ENCODE data around the gene SNX11.
A peak's percentile ranks its signal among the peaks of the same experiment; 100 is the strongest.

The SNX11 gene

GRCh38 chr17:48101012-48101720, 6.4 kb upstream of the SNX11 start, which contains the start of gene CBX1:
TSS of gene CBX1 (minus strand) at chr17:48101478. CDS start at chr17:48077004, 24,474 bp downstream.
- no peak for TF ChIP-seq CTCF (IDR thresholded peaks at IDR 0.05; ENCODE audit: low read depth, low read length, missing control alignments)
- Histone ChIP-seq H3K36me3 (replicated peaks) (no peaks in the 10 kb centered on the region), H3K27ac (peak within 1 kb of the TSS; percentile 58), H3K27me3 (replicated peaks) (no peaks in the 10 kb centered on the region), H3K4me3 (ENCODE audit: low read depth, low read length) (peak within 1 kb of the TSS; percentile 90)
- in situ Hi-C loops (cut with HindIII; ENCODE audit: low pct_ligation_motif_present, low sequenced_read_pairs) = no loop called here
- peak; percentile 89 for DNase-seq

- in situ Hi-C loops (cut with HindIII; ENCODE audit: low pct_ligation_motif_present, low sequenced_read_pairs) = no loop called here
- Histone ChIP-seq H3K27ac (no peak overlapping the region), H3K4me3 (ENCODE audit: low read depth, low read length) (no peak overlapping the region), H3K36me3 (replicated peaks) (no peaks in the 10 kb centered on the region), H3K27me3 (replicated peaks) (no peaks in the 10 kb centered on the region)
- no peak for DNase-seq
- TF ChIP-seq CTCF (IDR thresholded peaks at IDR 0.05; ENCODE audit: low read depth, low read length, missing control alignments) = no peak
Measured at GRCh38 chr17:48102043-48102750, 5.4 kb upstream of the SNX11 start.

DNA sequence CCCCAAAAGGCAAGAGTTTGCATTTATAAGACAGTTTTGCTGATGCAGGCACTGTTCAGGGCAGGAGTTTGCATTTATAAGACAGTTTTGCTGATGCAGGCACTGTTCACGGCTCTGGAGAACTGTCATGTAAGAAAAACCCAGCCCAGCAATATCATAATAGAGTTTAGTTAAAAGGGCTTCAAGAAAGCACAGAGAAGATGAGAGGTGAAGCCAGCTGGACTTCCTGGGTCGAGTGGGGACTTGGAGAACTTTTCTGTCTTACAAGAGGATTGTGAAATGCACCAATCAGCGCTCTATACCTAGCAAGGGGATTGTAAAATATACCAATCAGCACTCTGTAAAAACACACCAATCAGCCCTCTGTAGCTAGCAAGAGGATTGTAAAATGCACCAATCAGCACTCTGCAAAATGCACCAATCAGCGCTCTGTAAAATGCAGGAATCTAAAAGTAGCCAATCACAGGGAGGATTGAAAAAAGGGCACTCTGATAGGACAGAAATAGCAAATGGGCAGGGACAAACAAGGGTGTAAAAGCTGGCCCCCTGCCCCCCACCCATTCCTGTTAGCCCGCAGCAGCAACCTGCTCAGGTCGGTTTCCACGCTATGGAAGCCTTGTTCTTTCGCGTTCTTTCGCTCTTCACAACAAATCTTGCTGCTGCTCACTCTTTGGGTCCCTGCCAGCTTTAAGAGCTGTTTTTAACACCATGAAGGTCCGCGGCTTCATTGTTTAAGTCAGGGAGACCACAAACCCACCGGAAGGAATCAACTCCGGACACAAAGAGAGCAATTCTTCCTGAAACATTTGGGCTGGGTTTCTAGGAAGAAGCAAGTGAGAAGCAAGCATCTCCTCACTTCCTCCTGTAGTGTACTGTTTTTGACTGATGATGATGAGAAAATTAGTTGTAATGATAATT, 4.5 kb upstream of the SNX11 start:
- no peak for DNase-seq
- no peak overlapping the region for H3K27ac ChIP-seq
- TF ChIP-seq CTCF (IDR thresholded peaks at IDR 0.05; ENCODE audit: low read depth, low read length, missing control alignments) = no peak
- H3K36me3 ChIP-seq (replicated peaks) = no peaks in the 10 kb centered on the region
- in situ Hi-C loops (cut with HindIII; ENCODE audit: low pct_ligation_motif_present, low sequenced_read_pairs) = no loop called here
- no peaks in the 10 kb centered on the region for H3K27me3 ChIP-seq (replicated peaks)
- no peak overlapping the region for H3K4me3 ChIP-seq (ENCODE audit: low read depth, low read length)

DNA sequence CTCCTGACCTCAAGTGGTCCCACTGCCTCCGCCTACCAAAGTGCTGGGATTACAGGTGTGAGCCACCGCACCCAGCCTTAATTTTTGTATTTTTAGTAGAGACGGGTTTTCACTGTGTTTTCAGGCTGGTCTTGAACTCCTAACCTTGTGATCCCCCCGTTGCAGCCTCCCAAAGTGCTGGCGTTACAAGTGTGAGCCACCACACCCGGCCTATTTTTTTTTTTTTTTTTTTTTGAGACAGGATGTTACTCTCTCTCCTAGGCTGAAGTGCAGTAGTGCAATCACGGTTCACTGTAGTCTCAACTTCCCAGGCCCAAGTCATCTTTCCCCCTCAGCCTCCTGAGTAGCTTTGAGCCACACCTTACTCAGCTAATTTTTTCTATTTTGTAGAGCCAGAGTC, 3.1 kb upstream of the SNX11 start:
- Histone ChIP-seq H3K27me3 (replicated peaks) (no peaks in the 10 kb centered on the region), H3K36me3 (replicated peaks) (no peaks in the 10 kb centered on the region), H3K27ac (no peak overlapping the region), H3K4me3 (ENCODE audit: low read depth, low read length) (no peak overlapping the region)
- no peak for TF ChIP-seq CTCF (IDR thresholded peaks at IDR 0.05; ENCODE audit: low read depth, low read length, missing control alignments)
- DNase-seq = no peak
- in situ Hi-C loops (cut with HindIII; ENCODE audit: low pct_ligation_motif_present, low sequenced_read_pairs) = no loop called here

DNA sequence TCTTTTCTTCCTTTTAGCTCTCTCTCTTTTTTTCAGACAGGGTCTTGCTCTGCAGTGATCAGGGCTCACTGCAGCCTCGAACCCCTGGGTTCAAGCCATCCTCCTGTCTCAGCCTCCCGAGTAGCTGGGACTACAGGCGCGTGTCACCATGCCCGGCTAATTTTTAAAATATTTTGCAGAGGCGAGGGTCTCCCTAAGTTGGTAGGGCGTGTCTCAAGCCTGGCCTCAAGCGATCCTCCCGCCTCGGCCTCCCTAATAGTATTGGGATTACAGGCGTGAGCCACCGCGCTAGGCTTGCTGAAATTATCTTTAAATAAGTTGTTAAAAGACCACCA, 797 bp upstream of the SNX11 start:
- H3K27me3 ChIP-seq (replicated peaks) = no peaks in the 10 kb centered on the region
- H3K36me3 ChIP-seq (replicated peaks) = no peaks in the 10 kb centered on the region
- DNase-seq = no peak
- in situ Hi-C loops (cut with HindIII; ENCODE audit: low pct_ligation_motif_present, low sequenced_read_pairs) = no loop called here
- TF ChIP-seq CTCF (IDR thresholded peaks at IDR 0.05; ENCODE audit: low read depth, low read length, missing control alignments) = no peak
- H3K4me3 ChIP-seq (ENCODE audit: low read depth, low read length) = peak overlapping the region; percentile 95
- H3K27ac ChIP-seq = no peak overlapping the region
